Right lobe of liver (tissue), 4 donors: Measurements from ENCODE around the gene SLC25A47.
A peak's percentile ranks its signal among the peaks of the same experiment; 100 is the strongest.

Experiments used
- POLR2A ChIP-seq: fragments of 450-650 bp; IDR thresholded peaks from one replicate; pipeline ENCODE4 v1.6.1; 2017; ENCODE audit warnings: antibody characterized with exemption, mild to moderate bottlenecking
- TF ChIP-seq, protein P1 (sequence below), 4 donors: fragments of 200-600 bp in 3 of 4; fragments of 450-650 bp in 1 of 4; IDR thresholded peaks; one replicate each; pipeline versions ENCODE4 v1.5.1 to v1.8.0; 2016 to 2022; ENCODE audit warnings: antibody characterized with exemption in 4 of 4, mild to moderate bottlenecking in 2 of 4
- donor health status: DM: no; HTN: no; CAD: no.
- donor health status: DM: no; HTN: no; CAD: no.
- donor health status: DM: no; HTN: yes; CAD: no.

DNA sequence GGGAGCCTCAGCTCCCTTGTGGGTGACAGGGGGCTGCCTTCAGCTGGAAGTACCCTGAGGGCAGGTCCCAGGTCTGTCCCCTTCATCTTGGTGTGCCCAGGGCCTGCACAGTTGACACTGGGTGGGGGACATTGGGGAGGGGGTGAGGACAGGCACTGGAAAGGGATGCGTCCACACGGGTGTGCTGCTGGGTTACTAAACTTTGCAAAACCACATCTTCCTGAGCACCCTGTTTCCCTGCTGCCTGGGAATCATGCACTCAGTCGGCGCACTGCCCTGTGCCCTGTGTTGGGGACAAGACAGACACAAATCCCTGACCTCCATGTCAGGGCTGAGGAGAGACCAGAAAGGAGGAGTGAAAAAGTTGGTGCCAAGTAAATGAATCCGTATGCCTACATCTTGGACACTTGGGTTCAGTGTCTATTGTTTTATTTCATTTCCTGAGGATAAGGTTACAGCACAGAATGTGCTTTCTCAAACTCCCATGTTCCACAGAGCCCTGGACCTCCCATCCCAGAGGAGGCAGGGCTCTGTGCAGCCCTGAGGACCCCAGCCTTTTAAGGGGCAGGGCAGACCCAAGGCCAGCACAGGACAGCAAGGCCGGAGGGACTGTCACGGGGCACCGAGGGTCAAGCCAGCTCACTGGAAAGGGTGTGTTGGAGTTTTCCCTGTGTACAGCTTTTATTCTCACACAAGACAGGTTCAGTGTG lies 14.0 kb upstream of the SLC25A47 start:
- TF ChIP-seq, protein P1, sequence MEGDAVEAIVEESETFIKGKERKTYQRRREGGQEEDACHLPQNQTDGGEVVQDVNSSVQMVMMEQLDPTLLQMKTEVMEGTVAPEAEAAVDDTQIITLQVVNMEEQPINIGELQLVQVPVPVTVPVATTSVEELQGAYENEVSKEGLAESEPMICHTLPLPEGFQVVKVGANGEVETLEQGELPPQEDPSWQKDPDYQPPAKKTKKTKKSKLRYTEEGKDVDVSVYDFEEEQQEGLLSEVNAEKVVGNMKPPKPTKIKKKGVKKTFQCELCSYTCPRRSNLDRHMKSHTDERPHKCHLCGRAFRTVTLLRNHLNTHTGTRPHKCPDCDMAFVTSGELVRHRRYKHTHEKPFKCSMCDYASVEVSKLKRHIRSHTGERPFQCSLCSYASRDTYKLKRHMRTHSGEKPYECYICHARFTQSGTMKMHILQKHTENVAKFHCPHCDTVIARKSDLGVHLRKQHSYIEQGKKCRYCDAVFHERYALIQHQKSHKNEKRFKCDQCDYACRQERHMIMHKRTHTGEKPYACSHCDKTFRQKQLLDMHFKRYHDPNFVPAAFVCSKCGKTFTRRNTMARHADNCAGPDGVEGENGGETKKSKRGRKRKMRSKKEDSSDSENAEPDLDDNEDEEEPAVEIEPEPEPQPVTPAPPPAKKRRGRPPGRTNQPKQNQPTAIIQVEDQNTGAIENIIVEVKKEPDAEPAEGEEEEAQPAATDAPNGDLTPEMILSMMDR (IDR thresholded peaks at IDR 0.05): peak in 1 of 4 donors; percentile 7
- no peak for TF ChIP-seq POLR2A
